DOHH2 (cell line): ENCODE measurements around the gene CYB5D1.

ENCODE experiments used
- CTCF ChIP-seq: fragments of 200-600 bp; sonication (generic); IDR thresholded peaks from one replicate; pipeline ENCODE4 v1.5.1; 2014; ENCODE audit warnings: antibody characterized with exemption, mild to moderate bottlenecking, low read depth, low read length; ENCODE audit not compliant: poor library complexity, severe bottlenecking
- EZH2phosphoT487 ChIP-seq: fragments of 200-600 bp; sonication (generic); IDR thresholded peaks from 2 replicates; pipeline ENCODE4 v1.6.1; 2017; ENCODE audit warnings: borderline replicate concordance, mild to moderate bottlenecking, antibody characterized with exemption, low read length, moderate library complexity, mixed read lengths

GRCh38 chr17:7832431-7832830 is 25.4 kb upstream of the CYB5D1 start:
- TF ChIP-seq CTCF: no peak
- TF ChIP-seq EZH2phosphoT487: no peak
